ENCODE data around the gene F10.

The F10 gene

DNA sequence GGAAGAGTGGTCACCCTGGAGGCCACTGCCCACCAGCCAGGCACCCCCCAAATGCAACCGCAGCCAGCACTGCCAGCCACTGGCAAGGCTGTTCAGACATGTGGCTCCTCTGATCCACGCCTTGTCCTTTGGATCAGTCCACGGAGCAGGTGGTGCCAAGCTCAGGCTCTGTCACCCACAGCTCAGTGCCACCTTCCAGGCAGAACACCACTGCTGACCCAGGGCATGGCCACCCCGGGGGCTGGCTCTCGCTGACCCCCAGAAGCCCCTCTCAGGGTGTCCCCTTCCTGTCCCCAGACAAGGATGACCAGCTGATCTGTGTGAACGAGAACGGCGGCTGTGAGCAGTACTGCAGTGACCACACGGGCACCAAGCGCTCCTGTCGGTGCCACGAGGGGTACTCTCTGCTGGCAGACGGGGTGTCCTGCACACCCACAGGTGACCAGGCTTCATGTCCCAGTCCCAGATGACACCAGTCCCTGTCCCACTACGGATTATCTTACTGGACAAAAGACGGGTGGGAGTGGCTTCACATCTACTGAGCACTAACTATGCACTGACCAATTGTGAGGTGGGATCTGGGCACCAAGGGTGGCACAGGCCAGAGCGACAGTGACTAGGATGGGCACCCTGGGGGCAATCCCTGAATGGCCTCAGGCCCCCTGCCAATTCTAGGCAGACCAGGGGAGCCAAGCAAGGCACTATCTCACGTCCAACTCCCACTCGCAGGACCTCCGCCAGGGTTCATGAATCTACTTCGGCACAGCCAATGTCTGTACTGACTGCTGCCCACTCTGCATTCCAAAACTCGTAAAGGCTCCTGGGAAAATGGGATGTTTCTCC lies 7.0 kb upstream of the F10 start:
- no peak overlapping the region for H2AFZ ChIP-seq (ENCODE audit: low read length)
- H2AK5ac ChIP-seq (ENCODE audit: low read depth, low read length) = peak overlapping the region; percentile 44
- no peak overlapping the region for H3K4ac ChIP-seq (ENCODE audit: low read length)
- H3K27ac ChIP-seq (replicated peaks; ENCODE audit: low read length) = no peak overlapping the region
- no peak overlapping the region for H4K91ac ChIP-seq (ENCODE audit: low read depth, low read length, poor library complexity)
- H2BK120ac ChIP-seq (ENCODE audit: low read depth, low read length) = no peak overlapping the region
- H3K79me1 ChIP-seq (ENCODE audit: low read depth, low read length) = no peaks in the 10 kb centered on the region
- peaks cover 0 to 11% of the 10 kb centered on the region in 2 donors for H3K9me3 ChIP-seq (replicated peaks in 1 of 2; ENCODE audit: control insufficient read depth in 2 of 2, insufficient read depth in 1 of 2, low read depth in 1 of 2, low read length in 2 of 2)
- H3K14ac ChIP-seq (ENCODE audit: low read length) = no peak overlapping the region
- no peak overlapping the region for H3K9ac ChIP-seq (ENCODE audit: low read depth, low read length, poor library complexity)
- no peak overlapping the region for H3K4me2 ChIP-seq (ENCODE audit: insufficient read depth, low read length, poor library complexity, severe bottlenecking)
- H3K23ac ChIP-seq (ENCODE audit: low read depth, low read length, poor library complexity) = no peak overlapping the region
- H4K8ac ChIP-seq (ENCODE audit: low read depth, low read length) = no peak overlapping the region
- no peak overlapping the region for H2BK12ac ChIP-seq (ENCODE audit: low read length)
- H3K4me1 ChIP-seq (ENCODE audit: control insufficient read depth in 2 of 2, insufficient read depth in 1 of 2, low read depth in 1 of 2, low read length in 2 of 2) = peaks cover 0 to 1% of the 10 kb centered on the region in 2 donors
- no peak overlapping the region for H2BK15ac ChIP-seq (ENCODE audit: low read length)
- no peak overlapping the region for H3K18ac ChIP-seq (ENCODE audit: low read length)
- H2BK5ac ChIP-seq (ENCODE audit: low read length) = no peak overlapping the region
- no peak overlapping the region for H3K4me3 ChIP-seq (ENCODE audit: low read length in 2 of 2)
- whole genome bisulfite sequencing, 2 donors (ENCODE audit: extremely low coverage in 2 of 2, insufficient read length in 2 of 2, insufficient replicate concordance in 1 of 2) = no CpG with 5 or more reads among the region's 21 CpGs
- no peak for DNase-seq (ENCODE audit: low spot score)
- peaks cover 0 to 2% of the 10 kb centered on the region in 2 donors for H3K36me3 ChIP-seq (replicated peaks in 1 of 2; ENCODE audit: control insufficient read depth in 2 of 2, insufficient read depth in 2 of 2, low read length in 2 of 2)
- H3K27me3 ChIP-seq (ENCODE audit: control insufficient read depth in 3 of 3, insufficient read depth in 3 of 3, low read depth in 1 of 3, low read length in 3 of 3) = peaks cover 3 to 6% (median 4%) of the 10 kb centered on the region in 3 experiments

DNA sequence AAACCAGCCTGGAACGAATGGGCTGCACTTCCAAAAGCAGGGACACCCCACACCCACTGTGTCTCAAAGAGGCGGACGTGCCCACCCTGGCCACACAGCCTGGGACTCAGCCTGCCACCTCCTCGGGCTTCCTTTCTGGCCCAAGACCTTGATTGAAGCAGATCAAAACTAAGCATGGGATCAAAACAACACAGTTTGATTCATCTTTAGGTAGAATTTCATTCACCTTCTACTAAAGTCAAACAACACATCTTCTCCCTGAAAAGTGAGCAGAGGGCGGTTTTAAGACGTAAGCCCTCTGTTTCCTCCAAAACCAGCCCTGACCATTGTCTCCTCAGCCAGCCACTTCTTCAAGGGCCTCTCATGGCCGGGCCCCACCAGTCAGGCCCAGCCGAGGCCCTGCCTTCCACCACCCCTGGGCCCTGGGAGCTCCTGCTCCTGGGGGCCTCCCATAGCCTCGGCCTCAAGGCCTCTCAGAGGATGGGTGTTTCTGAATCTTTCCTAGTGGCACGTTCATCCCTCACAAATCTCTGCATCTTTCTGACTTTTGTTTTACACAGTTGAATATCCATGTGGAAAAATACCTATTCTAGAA lies 6.3 kb upstream of the F10 start:
- Histone ChIP-seq H3K27ac (replicated peaks; ENCODE audit: low read length) (no peak overlapping the region), H3K9ac (ENCODE audit: low read depth, low read length, poor library complexity) (no peak overlapping the region)

DNA sequence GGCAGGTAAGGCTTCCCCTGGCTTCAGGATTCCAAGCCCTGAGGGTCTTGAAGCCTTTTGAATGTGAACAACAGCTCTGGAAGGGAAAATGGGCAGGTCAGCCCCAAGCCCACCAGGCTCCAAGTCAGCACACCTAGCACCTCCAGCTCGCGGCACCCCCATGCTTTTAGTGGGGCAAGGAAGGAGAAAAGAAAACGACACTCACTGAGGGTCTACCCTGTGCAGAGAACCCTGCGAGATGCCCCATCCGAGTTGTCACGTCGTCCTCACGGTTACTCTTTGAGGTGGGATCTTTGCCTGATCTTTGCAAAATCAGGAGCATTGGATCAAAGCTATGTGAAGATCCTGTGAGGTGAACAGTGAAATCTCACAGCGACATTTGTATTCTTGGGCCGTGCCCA lies 5.7 kb upstream of the F10 start:
- H3K4me2 ChIP-seq (ENCODE audit: insufficient read depth, low read length, poor library complexity, severe bottlenecking) = no peak overlapping the region
- no peak overlapping the region for H3K4me3 ChIP-seq (ENCODE audit: low read length in 2 of 2)
- no peak overlapping the region for H2AK5ac ChIP-seq (ENCODE audit: low read depth, low read length)
- no peaks in the 10 kb centered on the region for H3K79me1 ChIP-seq (ENCODE audit: low read depth, low read length)
- peaks cover 0 to 6% of the 10 kb centered on the region in 2 donors for H3K9me3 ChIP-seq (replicated peaks in 1 of 2; ENCODE audit: control insufficient read depth in 2 of 2, insufficient read depth in 1 of 2, low read depth in 1 of 2, low read length in 2 of 2)
- no peak overlapping the region for H2BK12ac ChIP-seq (ENCODE audit: low read length)
- no CpG with 5 or more reads among the region's 10 CpGs for WGBS, 2 donors (ENCODE audit: extremely low coverage in 2 of 2, insufficient read length in 2 of 2, insufficient replicate concordance in 1 of 2)
- H2AFZ ChIP-seq (ENCODE audit: low read length) = no peak overlapping the region
- no peak overlapping the region for H4K91ac ChIP-seq (ENCODE audit: low read depth, low read length, poor library complexity)
- H4K8ac ChIP-seq (ENCODE audit: low read depth, low read length) = no peak overlapping the region
- H2BK5ac ChIP-seq (ENCODE audit: low read length) = no peak overlapping the region
- H3K14ac ChIP-seq (ENCODE audit: low read length) = no peak overlapping the region
- H3K36me3 ChIP-seq (replicated peaks in 1 of 2; ENCODE audit: control insufficient read depth in 2 of 2, insufficient read depth in 2 of 2, low read length in 2 of 2) = peaks cover 0 to 2% of the 10 kb centered on the region in 2 donors
- no peak overlapping the region for H3K4ac ChIP-seq (ENCODE audit: low read length)
- H3K9ac ChIP-seq (ENCODE audit: low read depth, low read length, poor library complexity) = no peak overlapping the region
- no peak for DNase-seq (ENCODE audit: low spot score)
- no peak overlapping the region for H3K18ac ChIP-seq (ENCODE audit: low read length)
- no peak overlapping the region for H2BK15ac ChIP-seq (ENCODE audit: low read length)
- H3K27me3 ChIP-seq (ENCODE audit: control insufficient read depth in 3 of 3, insufficient read depth in 3 of 3, low read depth in 1 of 3, low read length in 3 of 3) = peaks cover 0 to 6% (median 0%) of the 10 kb centered on the region in 3 experiments
- no peak overlapping the region for H2BK120ac ChIP-seq (ENCODE audit: low read depth, low read length)
- peaks cover 0 to 1% of the 10 kb centered on the region in 2 donors for H3K4me1 ChIP-seq (ENCODE audit: control insufficient read depth in 2 of 2, insufficient read depth in 1 of 2, low read depth in 1 of 2, low read length in 2 of 2)
- H3K27ac ChIP-seq (replicated peaks; ENCODE audit: low read length) = no peak overlapping the region
- H3K23ac ChIP-seq (ENCODE audit: low read depth, low read length, poor library complexity) = no peak overlapping the region

More for the DNA sequence above, 6.3 kb upstream of the F10 start:
- Histone ChIP-seq H4K91ac (ENCODE audit: low read depth, low read length, poor library complexity) (no peak overlapping the region), H2AK5ac (ENCODE audit: low read depth, low read length) (no peak overlapping the region), H3K4me2 (ENCODE audit: insufficient read depth, low read length, poor library complexity, severe bottlenecking) (no peak overlapping the region), H3K18ac (ENCODE audit: low read length) (no peak overlapping the region), H2BK15ac (ENCODE audit: low read length) (no peak overlapping the region), H4K8ac (ENCODE audit: low read depth, low read length) (no peak overlapping the region), H2AFZ (ENCODE audit: low read length) (no peak overlapping the region), H3K36me3 (replicated peaks in 1 of 2; ENCODE audit: control insufficient read depth in 2 of 2, insufficient read depth in 2 of 2, low read length in 2 of 2) (peaks cover 0 to 2% of the 10 kb centered on the region in 2 donors), H3K23ac (ENCODE audit: low read depth, low read length, poor library complexity) (no peak overlapping the region), H2BK12ac (ENCODE audit: low read length) (no peak overlapping the region), H3K4ac (ENCODE audit: low read length) (no peak overlapping the region), H3K4me1 (ENCODE audit: control insufficient read depth in 2 of 2, insufficient read depth in 1 of 2, low read depth in 1 of 2, low read length in 2 of 2) (peaks cover 0 to 1% of the 10 kb centered on the region in 2 donors), H3K14ac (ENCODE audit: low read length) (no peak overlapping the region), H3K27me3 (ENCODE audit: control insufficient read depth in 3 of 3, insufficient read depth in 3 of 3, low read depth in 1 of 3, low read length in 3 of 3) (peaks cover 0 to 5% (median 0%) of the 10 kb centered on the region in 3 experiments), H2BK5ac (ENCODE audit: low read length) (no peak overlapping the region), H3K9me3 (replicated peaks in 1 of 2; ENCODE audit: control insufficient read depth in 2 of 2, insufficient read depth in 1 of 2, low read depth in 1 of 2, low read length in 2 of 2) (peaks cover 0 to 8% of the 10 kb centered on the region in 2 donors), H3K79me1 (ENCODE audit: low read depth, low read length) (no peaks in the 10 kb centered on the region), H3K4me3 (ENCODE audit: low read length in 2 of 2) (no peak overlapping the region), H2BK120ac (ENCODE audit: low read depth, low read length) (no peak overlapping the region)
- no CpG with 5 or more reads among the region's 10 CpGs for WGBS, 2 donors (ENCODE audit: extremely low coverage in 2 of 2, insufficient read length in 2 of 2, insufficient replicate concordance in 1 of 2)
- DNase-seq (ENCODE audit: low spot score) = no peak

GRCh38 chr13:113117335-113117872 lies 5.2 kb upstream of the F10 start:
- Histone ChIP-seq H4K8ac (ENCODE audit: low read depth, low read length) (no peak overlapping the region), H2BK12ac (ENCODE audit: low read length) (no peak overlapping the region), H3K14ac (ENCODE audit: low read length) (peak overlapping the region; percentile 60), H3K36me3 (replicated peaks in 1 of 2; ENCODE audit: control insufficient read depth in 2 of 2, insufficient read depth in 2 of 2, low read length in 2 of 2) (peaks cover 0 to 2% of the 10 kb centered on the region in 2 donors), H3K23ac (ENCODE audit: low read depth, low read length, poor library complexity) (no peak overlapping the region), H3K4me2 (ENCODE audit: insufficient read depth, low read length, poor library complexity, severe bottlenecking) (no peak overlapping the region), H3K4me3 (ENCODE audit: low read length in 2 of 2) (peak overlapping the region in 1 of 2 donors; percentile 14), H3K4ac (ENCODE audit: low read length) (no peak overlapping the region), H2AK5ac (ENCODE audit: low read depth, low read length) (peak overlapping the region; percentile 49), H4K91ac (ENCODE audit: low read depth, low read length, poor library complexity) (no peak overlapping the region), H2AFZ (ENCODE audit: low read length) (no peak overlapping the region), H2BK5ac (ENCODE audit: low read length) (no peak overlapping the region), H3K9me3 (replicated peaks in 1 of 2; ENCODE audit: control insufficient read depth in 2 of 2, insufficient read depth in 1 of 2, low read depth in 1 of 2, low read length in 2 of 2) (peaks cover 0 to 6% of the 10 kb centered on the region in 2 donors), H3K79me1 (ENCODE audit: low read depth, low read length) (no peaks in the 10 kb centered on the region), H3K18ac (ENCODE audit: low read length) (peak overlapping the region; percentile 34), H2BK120ac (ENCODE audit: low read depth, low read length) (no peak overlapping the region), H3K9ac (ENCODE audit: low read depth, low read length, poor library complexity) (no peak overlapping the region), H3K27me3 (ENCODE audit: control insufficient read depth in 3 of 3, insufficient read depth in 3 of 3, low read depth in 1 of 3, low read length in 3 of 3) (peaks cover 0 to 6% (median 0%) of the 10 kb centered on the region in 3 experiments), H3K4me1 (ENCODE audit: control insufficient read depth in 2 of 2, insufficient read depth in 1 of 2, low read depth in 1 of 2, low read length in 2 of 2) (peaks cover 0 to 1% of the 10 kb centered on the region in 2 donors), H2BK15ac (ENCODE audit: low read length) (peak overlapping the region; percentile 42), H3K27ac (replicated peaks; ENCODE audit: low read length) (no peak overlapping the region)
- whole genome bisulfite sequencing, 2 donors (ENCODE audit: extremely low coverage in 2 of 2, insufficient read length in 2 of 2, insufficient replicate concordance in 1 of 2) = no CpG with 5 or more reads among the region's 26 CpGs
- DNase-seq (ENCODE audit: low spot score) = no peak
